ENCODE data around the gene ITPR3. TPM values are rescaled to one million over a fixed set of nuclear protein-coding genes. Genes with fewer than 3 reads are reported as not detected.

Gene ITPR3
- total RNA-seq, 1 donor = 91.2 TPM

- DNase-seq (ENCODE audit: low read depth) = no peak
- TF ChIP-seq CTCF (IDR thresholded peaks at IDR 0.05; ENCODE audit: insufficient read depth, low read length) = no peak
- no peak overlapping the region for H3K4me3 ChIP-seq (ENCODE audit: low read depth, low read length)
Observed at GRCh38 chr6:33691456-33692077, 70.4 kb downstream of the ITPR3 start.

- H3K4me3 ChIP-seq (ENCODE audit: low read depth, low read length) = no peak overlapping the region
- DNase-seq (ENCODE audit: low read depth) = peak; percentile 45
- no peak for TF ChIP-seq CTCF (IDR thresholded peaks at IDR 0.05; ENCODE audit: insufficient read depth, low read length)
Observed at GRCh38 chr6:33692078-33692759, 71.1 kb downstream of the ITPR3 start.

GRCh38 chr6:33692760-33693158, 71.6 kb downstream of the ITPR3 start:
- no peak overlapping the region for H3K4me3 ChIP-seq (ENCODE audit: low read depth, low read length)
- no peak for DNase-seq (ENCODE audit: low read depth)
- TF ChIP-seq CTCF (IDR thresholded peaks at IDR 0.05; ENCODE audit: insufficient read depth, low read length) = no peak

GRCh38 chr6:33693186-33694105, 72.3 kb downstream of the ITPR3 start:
- no peak for TF ChIP-seq CTCF (IDR thresholded peaks at IDR 0.05; ENCODE audit: insufficient read depth, low read length)
- no peak overlapping the region for H3K4me3 ChIP-seq (ENCODE audit: low read depth, low read length)
- no peak for DNase-seq (ENCODE audit: low read depth)

- H3K4me3 ChIP-seq (ENCODE audit: low read depth, low read length) = no peak overlapping the region
- no peak for TF ChIP-seq CTCF (IDR thresholded peaks at IDR 0.05; ENCODE audit: insufficient read depth, low read length)
- DNase-seq (ENCODE audit: low read depth) = peak; percentile 38
Observed at GRCh38 chr6:33694401-33694931, 73.3 kb downstream of the ITPR3 start.

GRCh38 chr6:33694977-33695376, 73.9 kb downstream of the ITPR3 start:
- TF ChIP-seq CTCF (IDR thresholded peaks at IDR 0.05; ENCODE audit: insufficient read depth, low read length) = no peak
- no peak overlapping the region for H3K4me3 ChIP-seq (ENCODE audit: low read depth, low read length)
- no peak for DNase-seq (ENCODE audit: low read depth)
